ENCODE data around the gene XIRP2. TPM values are rescaled to one million over a fixed set of nuclear protein-coding genes. Genes with fewer than 3 reads are reported as not detected.

XIRP2 gene
- polyA plus RNA-seq, 2 of the 4 experiments (the other 2 are of a cell fraction) = not detected

GRCh38 chr2:167132066-167132465 lies 243.8 kb downstream of the XIRP2 start:
- FAIRE-seq (no peak), ATAC-seq (no peak), DNase-seq (ENCODE audit: low read depth in 1 of 2, low spot score in 1 of 2) (no peak)
- POLR2A ChIA-PET = no interaction called here
- WGBS (ENCODE audit: missing lambda C conversion rate) = 100% methylated on average over 1 of the region's 1 CpG
- Histone ChIP-seq H3K4me1 (no peaks in the 10 kb centered on the region), H3K4me3 (no peak overlapping the region), H3K4me2 (no peak overlapping the region), H3K9me3 (no peaks in the 10 kb centered on the region), H3K27ac (no peak overlapping the region)
- TF ChIP-seq JUN (IDR thresholded peaks at IDR 0.05) (no peak), PHF8 (IDR thresholded peaks at IDR 0.05; ENCODE audit: borderline replicate concordance, low read depth) (no peak), SMC3 (IDR thresholded peaks at IDR 0.05) (no peak), ZNF302 (CRISPR knock-in tag; IDR thresholded peaks at IDR 0.05) (no peak), BCL3 (IDR thresholded peaks at IDR 0.05) (no peak), POLR2AphosphoS2 (conservative IDR thresholded peaks at IDR 0.05; ENCODE audit: low read length) (no peak), ATOH8 (CRISPR knock-in tag; IDR thresholded peaks at IDR 0.05; ENCODE audit: low read depth) (no peak), NFE2L2 (conservative IDR thresholded peaks at IDR 0.05; ENCODE audit: low read length) (no peak), EHF (CRISPR knock-in tag; IDR thresholded peaks at IDR 0.05) (no peak), HOXB5 (CRISPR knock-in tag; IDR thresholded peaks at IDR 0.05) (no peak), PBX3 (IDR thresholded peaks at IDR 0.05) (no peak), RFX5 (IDR thresholded peaks at IDR 0.05) (no peak), FOXS1 (CRISPR knock-in tag; IDR thresholded peaks at IDR 0.05) (no peak), HOXA7 (CRISPR knock-in tag; IDR thresholded peaks at IDR 0.05) (no peak), ESRRA (IDR thresholded peaks at IDR 0.05; ENCODE audit: borderline replicate concordance, low read length) (no peak), GATA3 (IDR thresholded peaks at IDR 0.05; ENCODE audit: borderline replicate concordance) (no peak), ELK1 (IDR thresholded peaks at IDR 0.05; ENCODE audit: low read depth, low read length) (no peak), USF2 (IDR thresholded peaks at IDR 0.05) (no peak), RCOR1 (IDR thresholded peaks at IDR 0.05; ENCODE audit: low read depth, low read length) (no peak), CHD2 (IDR thresholded peaks at IDR 0.05; ENCODE audit: low read length, partially characterized antibody) (no peak)
- CTCF ChIA-PET = interaction anchor here (0.7 kb wide), 1 partner anchor 67 kb away, joined by 3 read pairs; no protein-coding TSS in a partner anchor

GRCh38 chr2:167132906-167133555 lies 244.8 kb downstream of the XIRP2 start:
- ChIA-PET CTCF (no interaction called here), POLR2A (no interaction called here)
- no peak for DNase-seq (ENCODE audit: low read depth in 1 of 2, low spot score in 1 of 2)
- FAIRE-seq = no peak
- H3K9me3 ChIP-seq = no peaks in the 10 kb centered on the region
- H3K4me1 ChIP-seq = no peaks in the 10 kb centered on the region
- no peak overlapping the region for H3K27ac ChIP-seq
- ATAC-seq = no peak
- TF ChIP-seq BHLHE40 (IDR thresholded peaks at IDR 0.05; ENCODE audit: low read depth, low read length) (no peak), NPAS2 (CRISPR knock-in tag; IDR thresholded peaks at IDR 0.05; ENCODE audit: borderline replicate concordance) (no peak), ELK1 (IDR thresholded peaks at IDR 0.05; ENCODE audit: low read depth, low read length) (no peak), MAFK (IDR thresholded peaks at IDR 0.05; ENCODE audit: partially characterized antibody) (no peak)
- no peak overlapping the region for H3K4me2 ChIP-seq
- 77% methylated on average over 3 of the region's 3 CpGs for WGBS (ENCODE audit: missing lambda C conversion rate)
- no peak overlapping the region for H3K4me3 ChIP-seq
